SJCRH30 (cell line): Measurements from ENCODE around the gene ALKBH3. TPM values are rescaled to one million over a fixed set of nuclear protein-coding genes. Genes with fewer than 3 reads are reported as not detected.

ENCODE experiments used
- DNase-seq, 2 experiments: peaks; one replicate each; pipeline ENCODE4 v3.0.0-alpha.2; 2015 to 2020
- H3K27ac ChIP-seq: fragments of 250-450 bp; sonication (Bioruptor Pico); 2 replicates; pipeline ENCODE4 v1.5.1; 2020; ENCODE audit warnings: mild to moderate bottlenecking, moderate library complexity
- H3K27me3 ChIP-seq: fragments of 250-450 bp; sonication (Bioruptor Pico); 2 replicates; pipeline ENCODE4 v1.5.1; 2020; ENCODE audit warnings: mild to moderate bottlenecking, moderate library complexity
- H3K36me3 ChIP-seq: fragments of 250-450 bp; sonication (Bioruptor Pico); 2 replicates; pipeline ENCODE4 v1.5.1; 2020; ENCODE audit warnings: mild to moderate bottlenecking, moderate library complexity
- H3K4me1 ChIP-seq: fragments of 250-450 bp; sonication (Bioruptor Pico); 2 replicates; pipeline ENCODE4 v1.5.1; 2020; ENCODE audit warnings: mild to moderate bottlenecking, moderate library complexity
- H3K4me3 ChIP-seq: fragments of 250-450 bp; sonication (Bioruptor Pico); 2 replicates; pipeline ENCODE4 v1.5.1; 2020; ENCODE audit warnings: mild to moderate bottlenecking, moderate library complexity
- H3K9me3 ChIP-seq: fragments of 250-450 bp; sonication (Bioruptor Pico); replicated peaks from 2 replicates; pipeline ENCODE4 v1.5.1; 2020; ENCODE audit warnings: mild to moderate bottlenecking, moderate library complexity
- total RNA-seq: library from RNA; depleted of rRNA; stranded (reverse); fragments of >200 nt; shearing (Covaris generic); gene quantifications from 2 replicates; pipeline ENCODE4 v1.2.3, GENCODE V29; 2014

Gene ALKBH3
- total RNA-seq, 1 experiment from 2014 or later = 29.2 TPM

GRCh38 chr11:43904742-43905535, 24.3 kb downstream of the ALKBH3 start:
- peaks cover 6% of the 10 kb centered on the region for H3K36me3 ChIP-seq
- no peak for DNase-seq
- H3K4me3 ChIP-seq = no peak overlapping the region
- H3K27ac ChIP-seq = no peak overlapping the region
- H3K4me1 ChIP-seq = no peaks in the 10 kb centered on the region
- H3K27me3 ChIP-seq = no peaks in the 10 kb centered on the region
- no peaks in the 10 kb centered on the region for H3K9me3 ChIP-seq

GRCh38 chr11:43905813-43906241, 25.2 kb downstream of the ALKBH3 start:
- no peak for DNase-seq
- H3K36me3 ChIP-seq = peaks cover 6% of the 10 kb centered on the region
- H3K27me3 ChIP-seq = no peaks in the 10 kb centered on the region
- H3K27ac ChIP-seq = no peak overlapping the region
- H3K9me3 ChIP-seq = no peaks in the 10 kb centered on the region
- no peak overlapping the region for H3K4me3 ChIP-seq
- H3K4me1 ChIP-seq = no peaks in the 10 kb centered on the region

- H3K4me1 ChIP-seq = no peaks in the 10 kb centered on the region
- H3K27ac ChIP-seq = no peak overlapping the region
- no peak for DNase-seq
- no peaks in the 10 kb centered on the region for H3K27me3 ChIP-seq
- no peaks in the 10 kb centered on the region for H3K9me3 ChIP-seq
- peaks cover 2% of the 10 kb centered on the region for H3K36me3 ChIP-seq
- H3K4me3 ChIP-seq = no peak overlapping the region
These were observed 26.7 kb downstream of the ALKBH3 start for GRCh38 chr11:43907028-43907975.

GRCh38 chr11:43908191-43908590, 27.6 kb downstream of the ALKBH3 start:
- Histone ChIP-seq H3K27me3 (no peaks in the 10 kb centered on the region), H3K9me3 (no peaks in the 10 kb centered on the region), H3K27ac (no peak overlapping the region), H3K36me3 (peaks cover 2% of the 10 kb centered on the region), H3K4me1 (no peaks in the 10 kb centered on the region), H3K4me3 (no peak overlapping the region)
- DNase-seq = no peak

- H3K4me3 ChIP-seq = no peak overlapping the region
These were observed 28.1 kb downstream of the ALKBH3 start for GRCh38 chr11:43908683-43909082.

GRCh38 chr11:43913829-43914380, 33.3 kb downstream of the ALKBH3 start:
- Histone ChIP-seq H3K36me3 (peaks cover 2% of the 10 kb centered on the region), H3K4me1 (no peaks in the 10 kb centered on the region), H3K27ac (no peak overlapping the region), H3K9me3 (no peaks in the 10 kb centered on the region), H3K27me3 (no peaks in the 10 kb centered on the region), H3K4me3 (no peak overlapping the region)
- no peak for DNase-seq

More at GRCh38 chr11:43908683-43909082, 28.1 kb downstream of the ALKBH3 start:
- Histone ChIP-seq H3K27ac (no peak overlapping the region), H3K4me1 (no peaks in the 10 kb centered on the region), H3K9me3 (no peaks in the 10 kb centered on the region), H3K36me3 (peaks cover 2% of the 10 kb centered on the region), H3K27me3 (no peaks in the 10 kb centered on the region)
- DNase-seq = no peak

GRCh38 chr11:43914466-43914865, 33.8 kb downstream of the ALKBH3 start:
- H3K9me3 ChIP-seq = no peaks in the 10 kb centered on the region

GRCh38 chr11:43916621-43917020, 36.0 kb downstream of the ALKBH3 start:
- no peaks in the 10 kb centered on the region for H3K27me3 ChIP-seq
- no peak for DNase-seq
- H3K4me1 ChIP-seq = peaks cover 24% of the 10 kb centered on the region
- no peaks in the 10 kb centered on the region for H3K9me3 ChIP-seq
- H3K4me3 ChIP-seq = no peak overlapping the region
- peaks cover 3% of the 10 kb centered on the region for H3K36me3 ChIP-seq
- no peak overlapping the region for H3K27ac ChIP-seq

More at GRCh38 chr11:43914466-43914865, 33.8 kb downstream of the ALKBH3 start:
- Histone ChIP-seq H3K4me1 (peaks cover 2% of the 10 kb centered on the region), H3K27ac (no peak overlapping the region), H3K36me3 (peaks cover 2% of the 10 kb centered on the region), H3K4me3 (no peak overlapping the region), H3K27me3 (no peaks in the 10 kb centered on the region)
- DNase-seq = no peak

GRCh38 chr11:43917851-43918250, 37.2 kb downstream of the ALKBH3 start:
- Histone ChIP-seq H3K27ac (no peak overlapping the region), H3K4me1 (peaks cover 36% of the 10 kb centered on the region), H3K9me3 (no peaks in the 10 kb centered on the region), H3K4me3 (no peak overlapping the region), H3K27me3 (no peaks in the 10 kb centered on the region), H3K36me3 (peaks cover 3% of the 10 kb centered on the region; the same call in 1 of the 2 replicates)
- no peak for DNase-seq

- no peak for DNase-seq
- Histone ChIP-seq H3K36me3 (peaks cover 3% of the 10 kb centered on the region; the same call in 1 of the 2 replicates), H3K9me3 (no peaks in the 10 kb centered on the region), H3K27ac (no peak overlapping the region), H3K4me3 (no peak overlapping the region), H3K4me1 (peaks cover 40% of the 10 kb centered on the region), H3K27me3 (no peaks in the 10 kb centered on the region)
These were observed 38.0 kb downstream of the ALKBH3 start for GRCh38 chr11:43918662-43919061.

- H3K4me3 ChIP-seq = no peak overlapping the region
- no peaks in the 10 kb centered on the region for H3K27me3 ChIP-seq
- H3K36me3 ChIP-seq = peaks cover 3% of the 10 kb centered on the region; the same call in 1 of the 2 replicates
- peak overlapping the region; percentile 83 for H3K27ac ChIP-seq
- DNase-seq = peak; percentile 60 to 75
- H3K4me1 ChIP-seq = peaks cover 42% of the 10 kb centered on the region
- no peaks in the 10 kb centered on the region for H3K9me3 ChIP-seq
These were observed 39.4 kb downstream of the ALKBH3 start for GRCh38 chr11:43919852-43920597.

GRCh38 chr11:43920598-43921419, 40.2 kb downstream of the ALKBH3 start:
- peaks cover 3% of the 10 kb centered on the region; the same call in 1 of the 2 replicates for H3K36me3 ChIP-seq
- DNase-seq = peak; percentile 86 to 93
- no peaks in the 10 kb centered on the region for H3K27me3 ChIP-seq
- H3K4me1 ChIP-seq = peaks cover 42% of the 10 kb centered on the region
- no peak overlapping the region for H3K4me3 ChIP-seq
- no peaks in the 10 kb centered on the region for H3K9me3 ChIP-seq
- peak overlapping the region; percentile 83 for H3K27ac ChIP-seq

GRCh38 chr11:43921561-43922294, 41.1 kb downstream of the ALKBH3 start:
- Histone ChIP-seq H3K9me3 (no peaks in the 10 kb centered on the region), H3K4me3 (no peak overlapping the region), H3K27ac (peak overlapping the region; percentile 83), H3K36me3 (peaks cover 3% of the 10 kb centered on the region; the same call in 1 of the 2 replicates), H3K4me1 (peaks cover 42% of the 10 kb centered on the region), H3K27me3 (no peaks in the 10 kb centered on the region)
- DNase-seq = no peak
